HL-60 (cell line): ENCODE results near the gene ATG5.

ENCODE experiments used
- DNase-seq, 2 experiments: peaks; one replicate each; pipeline ENCODE4 v3.0.0-alpha.2; 2010 to 2020; ENCODE audit warnings: low read depth in 1 of 2, low spot score in 1 of 2
- H3K27ac ChIP-seq: fragments of 250-450 bp; sonication (Bioruptor Pico); replicated peaks from 2 replicates; pipeline ENCODE4 v1.5.1; 2020; ENCODE audit warnings: mild to moderate bottlenecking, moderate library complexity
- H3K27me3 ChIP-seq: fragments of 250-450 bp; sonication (Bioruptor Pico); 2 replicates; pipeline ENCODE4 v1.5.1; 2021; ENCODE audit warnings: mild to moderate bottlenecking, moderate library complexity; ENCODE audit not compliant: insufficient read depth, poor library complexity, severe bottlenecking
- H3K4me3 ChIP-seq: replicated peaks from 2 replicates; pipeline ENCODE4 v1.5.1; 2011; ENCODE audit warnings: mild to moderate bottlenecking, control low read depth, low read length; ENCODE audit not compliant: insufficient read depth
- CTCF ChIP-seq: IDR thresholded peaks from one replicate; pipeline ENCODE4 v1.5.1; 2011; ENCODE audit warnings: low read length, control low read depth, inconsistent platforms; ENCODE audit not compliant: insufficient read depth
- GABPA ChIP-seq: IDR thresholded peaks from 2 replicates; pipeline ENCODE4 v1.6.1; 2012; ENCODE audit warnings: low read depth
- POLR2AphosphoS5 ChIP-seq: IDR thresholded peaks from 2 replicates; pipeline ENCODE4 v1.6.1; 2012; ENCODE audit warnings: low read depth
- REST ChIP-seq: IDR thresholded peaks from 2 replicates; pipeline ENCODE4 v1.6.1; 2012; ENCODE audit warnings: low read depth; ENCODE audit not compliant: insufficient replicate concordance
- SPI1 ChIP-seq: IDR thresholded peaks from 2 replicates; pipeline ENCODE4 v1.6.1; 2012; ENCODE audit warnings: low read depth, mild to moderate bottlenecking, borderline replicate concordance

ATG5 gene

GRCh38 chr6:106244931-106245330 lies 80.6 kb downstream of the ATG5 start:
- Histone ChIP-seq H3K27ac (no peak overlapping the region), H3K4me3 (no peak overlapping the region), H3K27me3 (no peaks in the 10 kb centered on the region)
- TF ChIP-seq CTCF, result no peak
- TF ChIP-seq GABPA, result no peak
- TF ChIP-seq REST, result no peak
- no peak for TF ChIP-seq SPI1
- no peak for TF ChIP-seq POLR2AphosphoS5
- no peak for DNase-seq

GRCh38 chr6:106244521-106244920 lies 81.0 kb downstream of the ATG5 start:
- DNase-seq, result no peak
- H3K4me3 ChIP-seq, result no peak overlapping the region
- no peak for TF ChIP-seq CTCF
- TF ChIP-seq GABPA, result no peak
- no peak for TF ChIP-seq SPI1
- TF ChIP-seq REST, result no peak
- TF ChIP-seq POLR2AphosphoS5, result no peak
- no peaks in the 10 kb centered on the region for H3K27me3 ChIP-seq
- H3K27ac ChIP-seq, result no peak overlapping the region

- H3K27ac ChIP-seq, result no peak overlapping the region
- no peaks in the 10 kb centered on the region for H3K27me3 ChIP-seq
- TF ChIP-seq SPI1, result no peak
- no peak for DNase-seq
- no peak overlapping the region for H3K4me3 ChIP-seq
Observed at GRCh38 chr6:106243261-106243660, 82.3 kb downstream of the ATG5 start.

- DNase-seq, result no peak
- H3K4me3 ChIP-seq, result no peak overlapping the region
- no peak for TF ChIP-seq GABPA
- TF ChIP-seq REST, result no peak
- TF ChIP-seq CTCF, result no peak
- TF ChIP-seq SPI1, result no peak
- TF ChIP-seq POLR2AphosphoS5, result no peak
- H3K27ac ChIP-seq, result no peak overlapping the region
- no peaks in the 10 kb centered on the region for H3K27me3 ChIP-seq
Observed at GRCh38 chr6:106241498-106241897, 84.1 kb downstream of the ATG5 start.
